ENCODE measurements around the gene PYURF.

The PYURF gene

GRCh38 chr4:88514557-88515511 lies 8.7 kb downstream of the PYURF start:
- in situ Hi-C loops (cut with HindIII; ENCODE audit: low sequenced_read_pairs), result no loop called here
- no peak overlapping the region for H3K4me3 ChIP-seq (ENCODE audit: low read depth, low read length)
- DNase-seq (ENCODE audit: low read depth, low spot score), result no peak
- TF ChIP-seq CTCF (IDR thresholded peaks at IDR 0.05; ENCODE audit: low read depth, low read length), result no peak

- no peak overlapping the region for H3K4me3 ChIP-seq (ENCODE audit: low read depth, low read length)
- no peak for DNase-seq (ENCODE audit: low read depth, low spot score)
- no peak for TF ChIP-seq CTCF (IDR thresholded peaks at IDR 0.05; ENCODE audit: low read depth, low read length)
- in situ Hi-C loops (cut with HindIII; ENCODE audit: low sequenced_read_pairs), result no loop called here
Measured at GRCh38 chr4:88511236-88511635, 12.3 kb downstream of the PYURF start.

- no peak for DNase-seq (ENCODE audit: low read depth, low spot score)
- in situ Hi-C loops (cut with HindIII; ENCODE audit: low sequenced_read_pairs), result no loop called here
- no peak overlapping the region for H3K4me3 ChIP-seq (ENCODE audit: low read depth, low read length)
- no peak for TF ChIP-seq CTCF (IDR thresholded peaks at IDR 0.05; ENCODE audit: low read depth, low read length)
Measured at GRCh38 chr4:88503344-88503743, 20.2 kb downstream of the PYURF start.

GRCh38 chr4:88497859-88498409 lies 25.6 kb downstream of the PYURF start:
- H3K4me3 ChIP-seq (ENCODE audit: low read depth, low read length), result no peak overlapping the region
- no peak for TF ChIP-seq CTCF (IDR thresholded peaks at IDR 0.05; ENCODE audit: low read depth, low read length)
- DNase-seq (ENCODE audit: low read depth, low spot score), result no peak
- in situ Hi-C loops (cut with HindIII; ENCODE audit: low sequenced_read_pairs), result no loop called here

- in situ Hi-C loops (cut with HindIII; ENCODE audit: low sequenced_read_pairs), result no loop called here
- no peak for DNase-seq (ENCODE audit: low read depth, low spot score)
- H3K4me3 ChIP-seq (ENCODE audit: low read depth, low read length), result no peak overlapping the region
- no peak for TF ChIP-seq CTCF (IDR thresholded peaks at IDR 0.05; ENCODE audit: low read depth, low read length)
Measured at GRCh38 chr4:88489100-88489761, 34.3 kb downstream of the PYURF start.

GRCh38 chr4:88481537-88481936 lies 42.0 kb downstream of the PYURF start:
- in situ Hi-C loops (cut with HindIII; ENCODE audit: low sequenced_read_pairs), result no loop called here
- TF ChIP-seq CTCF (IDR thresholded peaks at IDR 0.05; ENCODE audit: low read depth, low read length), result no peak
- no peak overlapping the region for H3K4me3 ChIP-seq (ENCODE audit: low read depth, low read length)
- DNase-seq (ENCODE audit: low read depth, low spot score), result no peak
